Activated CD4-positive, alpha-beta T cell treated with anti-CD3 and anti-CD28 coated beads, Interleukin-2, amount 50 U/mL, for 48 hours (primary cell): ENCODE results near the gene KDM4B.
"Not testable (repeated sequence)": the region's sequence is repeated elsewhere in the genome, so short reads cannot be mapped to it uniquely, and the experiment has no call there.

Experiments used
- DNase-seq, 2 experiments: peaks; one replicate each; pipeline ENCODE4 v3.0.0-alpha.2; 2020

The KDM4B gene

DNA sequence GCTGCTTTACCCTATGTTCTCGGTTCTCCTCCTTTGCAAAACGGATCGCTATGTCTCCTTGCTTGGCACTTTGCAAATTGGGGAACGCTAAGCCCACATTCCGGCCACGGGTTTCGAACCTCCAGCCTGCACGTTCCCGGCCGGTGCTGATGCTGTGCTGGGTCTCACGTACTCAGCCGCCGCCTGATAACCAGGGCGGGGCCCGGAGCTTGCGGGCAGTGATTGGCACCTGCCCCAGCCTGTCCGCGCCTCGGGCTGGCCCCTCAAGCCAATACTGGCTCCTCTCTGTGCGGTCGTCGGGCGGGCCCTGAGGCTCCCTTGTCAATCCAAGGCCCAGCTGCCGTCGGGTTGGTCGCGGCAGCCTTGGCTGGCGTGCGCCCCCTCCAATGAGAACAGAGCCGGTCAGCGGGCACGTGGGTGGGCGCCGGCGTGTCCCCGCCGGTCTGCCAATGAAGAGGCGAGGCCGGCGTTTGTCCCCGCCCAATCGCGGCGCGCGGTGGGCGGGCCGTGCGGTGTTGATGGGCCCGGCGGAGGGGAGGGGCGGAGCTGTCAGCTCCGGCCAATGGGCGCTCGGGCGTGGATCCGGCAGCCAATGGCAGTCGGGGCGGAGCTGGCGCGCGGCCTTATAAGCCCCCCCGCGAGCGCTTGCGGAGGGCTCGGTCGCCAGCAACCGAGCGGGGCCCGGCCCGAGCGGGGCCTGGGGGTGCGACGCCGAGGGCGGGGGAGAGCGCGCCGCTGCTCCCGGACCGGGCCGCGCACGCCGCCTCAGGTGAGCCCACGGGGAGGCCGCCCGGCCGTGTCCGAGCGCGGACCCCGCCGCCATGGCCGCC, at the start of gene KDM4B:
Gene KDM4B, plus strand, starts transcription at position 652 of the 830 bp plus-strand sequence. CDS start 63,778 bp downstream, outside the sequence.
- DNase-seq: peak; percentile 97 to 98

DNA sequence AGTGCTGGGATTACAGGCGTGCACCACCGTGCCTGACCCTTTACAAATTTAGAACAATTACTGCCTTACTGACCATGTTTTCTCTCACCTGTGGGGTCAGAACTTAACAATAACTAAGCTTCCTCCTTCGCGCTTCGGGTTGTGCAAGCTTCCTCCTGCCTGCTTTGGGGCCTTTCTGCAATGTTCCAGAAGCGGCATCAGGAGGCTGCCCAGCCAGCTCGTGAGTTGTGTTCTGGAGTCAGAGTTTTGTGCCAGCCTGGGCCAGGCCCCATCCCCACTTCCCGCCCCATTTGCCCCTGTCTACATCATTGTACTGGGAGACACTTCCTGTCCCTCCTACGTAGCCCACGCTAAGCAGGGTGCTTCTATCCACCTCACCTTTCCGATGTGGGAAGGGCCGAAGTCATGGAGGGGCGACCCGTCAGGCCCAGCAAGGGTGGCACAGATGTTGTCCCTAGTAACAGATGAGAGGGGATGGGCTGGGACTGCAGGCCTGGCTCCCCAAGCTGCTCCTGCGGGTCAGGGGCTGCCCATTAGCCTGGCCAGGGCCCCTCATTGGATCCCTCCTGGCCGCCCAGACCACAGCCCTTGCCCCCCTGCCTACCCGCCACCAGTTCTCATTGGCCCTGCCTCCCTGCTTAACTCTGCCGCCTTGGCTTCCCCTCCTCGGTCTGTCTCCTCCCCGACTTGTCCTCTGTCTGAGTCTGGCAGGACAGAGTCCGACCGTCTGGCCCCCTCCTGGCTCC, 46.2 kb upstream of the KDM4B start:
- DNase-seq: no peak

DNA sequence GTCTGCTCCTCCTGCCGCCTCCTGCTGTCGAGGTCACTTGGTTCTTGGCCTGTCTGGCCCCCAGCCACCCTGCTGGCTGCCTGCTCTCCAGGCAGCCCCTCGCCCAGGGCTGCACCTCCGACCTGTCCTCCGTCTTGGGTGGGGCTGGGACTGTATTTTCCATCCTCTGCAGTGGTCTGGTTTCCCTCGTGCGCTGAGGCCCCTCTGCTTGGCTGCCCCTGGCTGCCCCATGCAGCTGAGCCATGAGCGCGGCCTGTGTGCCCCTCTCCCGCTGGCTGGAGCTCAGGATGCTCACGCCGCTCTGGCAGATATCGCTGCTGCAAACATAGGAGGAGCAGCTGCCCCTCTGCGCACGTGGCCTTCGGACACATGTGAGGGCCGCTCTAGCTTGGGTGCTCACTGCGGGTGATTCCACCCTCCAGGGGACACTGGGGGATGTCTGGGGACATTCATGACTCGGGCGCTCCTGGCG, 45.6 kb upstream of the KDM4B start:
- no peak for DNase-seq

DNA sequence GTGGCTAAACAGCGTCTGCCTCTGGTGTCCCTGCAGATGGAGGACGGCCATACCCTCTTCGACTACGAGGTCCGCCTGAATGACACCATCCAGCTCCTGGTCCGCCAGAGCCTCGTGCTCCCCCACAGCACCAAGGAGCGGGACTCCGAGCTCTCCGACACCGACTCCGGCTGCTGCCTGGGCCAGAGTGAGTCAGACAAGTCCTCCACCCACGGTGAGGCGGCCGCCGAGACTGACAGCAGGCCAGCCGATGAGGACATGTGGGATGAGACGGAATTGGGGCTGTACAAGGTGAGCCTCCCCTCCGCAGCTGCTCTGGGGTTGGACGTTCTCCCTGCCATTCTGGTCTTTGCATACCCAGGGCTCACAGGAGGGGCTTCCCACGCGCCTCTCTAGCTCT, 39.7 kb upstream of the KDM4B start:
- no peak for DNase-seq

DNA sequence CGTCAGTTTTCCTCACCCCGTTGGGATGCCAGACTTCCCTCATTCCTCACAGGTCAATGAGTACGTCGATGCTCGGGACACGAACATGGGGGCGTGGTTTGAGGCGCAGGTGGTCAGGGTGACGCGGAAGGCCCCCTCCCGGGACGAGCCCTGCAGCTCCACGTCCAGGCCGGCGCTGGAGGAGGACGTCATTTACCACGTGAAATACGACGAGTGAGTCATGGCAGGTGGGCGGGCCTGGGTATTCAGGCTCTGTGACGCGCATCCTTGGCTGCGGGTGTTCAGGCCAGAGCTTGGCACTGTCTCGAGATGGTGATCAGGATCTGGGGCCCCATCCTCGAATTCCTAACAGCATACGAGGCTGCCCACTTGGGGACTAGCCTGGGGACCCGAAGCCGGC, 38.2 kb upstream of the KDM4B start:
- peak in 1 of 2 experiments; percentile 27 for DNase-seq

DNA sequence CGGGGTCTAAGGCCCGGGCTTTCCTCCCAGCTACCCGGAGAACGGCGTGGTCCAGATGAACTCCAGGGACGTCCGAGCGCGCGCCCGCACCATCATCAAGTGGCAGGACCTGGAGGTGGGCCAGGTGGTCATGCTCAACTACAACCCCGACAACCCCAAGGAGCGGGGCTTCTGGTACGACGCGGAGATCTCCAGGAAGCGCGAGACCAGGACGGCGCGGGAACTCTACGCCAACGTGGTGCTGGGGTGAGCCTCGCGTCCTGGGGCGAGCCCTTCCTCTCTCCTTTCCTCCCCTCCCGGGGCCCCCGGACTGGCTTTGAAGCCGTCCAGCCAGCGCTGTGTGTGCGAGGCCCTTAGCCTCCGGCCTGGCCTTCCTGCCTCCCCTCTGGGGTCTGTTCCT, 36.2 kb upstream of the KDM4B start:
- no peak for DNase-seq

DNA sequence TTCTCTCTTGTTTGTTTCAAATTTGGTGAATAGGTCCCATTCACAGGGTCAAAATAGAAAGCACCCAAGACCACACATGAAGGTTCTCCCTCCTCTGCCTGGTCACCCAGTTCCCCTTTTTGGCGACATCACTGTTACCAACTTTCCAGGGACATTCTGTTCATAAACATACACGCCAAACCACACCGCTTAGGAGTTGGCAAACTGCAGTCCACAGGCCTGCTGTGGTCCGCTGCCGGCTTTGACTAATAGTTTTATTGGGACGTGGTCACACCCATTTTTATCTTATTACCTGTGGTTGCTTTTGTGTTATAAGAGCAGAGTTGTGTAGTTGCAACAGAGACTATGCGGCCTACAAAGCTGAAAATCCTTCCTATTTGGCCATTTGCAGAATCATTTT, 35.4 kb upstream of the KDM4B start:
- no peak for DNase-seq

DNA sequence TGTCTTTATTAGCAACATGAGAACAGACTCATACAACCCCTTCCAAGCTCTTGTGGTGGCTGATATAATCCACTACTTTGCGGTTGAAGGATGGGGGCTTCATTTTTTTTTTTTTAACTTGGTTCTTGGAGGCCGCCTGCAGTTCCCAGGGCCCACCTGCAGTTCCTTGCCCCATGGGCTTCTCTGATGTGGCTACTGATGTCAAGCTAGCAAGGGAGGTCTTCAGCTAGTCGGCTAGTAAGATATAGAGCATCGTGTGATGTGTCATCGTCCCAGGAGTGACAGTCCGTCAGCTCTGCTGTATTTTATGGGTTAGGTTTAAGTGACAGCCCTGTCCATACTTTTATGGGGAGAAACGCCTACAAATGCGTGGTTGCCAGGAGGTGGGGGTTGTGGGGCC, 33.5 kb upstream of the KDM4B start:
- no peak for DNase-seq

DNA sequence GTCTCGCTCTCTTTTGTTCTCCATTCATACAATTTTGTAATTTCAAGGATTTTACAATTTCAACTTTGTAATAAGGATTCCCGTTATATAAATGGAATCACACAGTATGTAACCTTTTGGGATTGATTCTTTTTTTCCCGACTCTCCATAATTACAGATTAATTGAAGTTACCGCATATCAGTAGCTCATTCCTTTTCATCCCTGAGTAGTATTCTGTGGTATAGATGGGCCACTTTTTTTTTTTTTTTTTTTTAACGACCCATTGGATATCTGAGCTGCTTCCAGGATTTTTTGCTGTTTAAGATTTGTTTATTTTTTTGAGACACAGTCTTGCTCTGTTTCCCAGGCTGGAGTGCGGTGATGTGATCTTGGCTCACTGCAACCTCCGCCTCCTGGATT, 31.9 kb upstream of the KDM4B start:
- DNase-seq: no peak

DNA sequence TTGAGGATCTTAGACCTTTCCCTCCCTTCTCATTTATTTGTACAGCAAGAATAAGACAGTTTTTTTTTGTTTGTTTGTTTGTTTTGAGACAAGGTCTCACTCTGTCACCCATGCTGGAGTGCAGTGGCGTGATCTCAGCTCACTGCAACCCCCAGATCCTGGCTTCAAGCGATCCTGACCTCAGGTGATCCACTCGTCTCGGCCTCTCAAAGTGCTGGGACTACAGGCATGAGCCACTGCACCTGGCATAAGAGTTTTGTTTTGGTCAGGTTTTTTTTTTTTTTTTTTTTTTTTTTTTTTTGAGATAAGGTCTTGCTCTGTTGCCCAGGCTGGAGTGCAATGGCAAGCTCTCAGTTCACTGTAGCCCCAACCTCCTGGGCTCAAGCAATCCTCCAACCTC, 30.5 kb upstream of the KDM4B start:
- not testable (repeated sequence) for DNase-seq

DNA sequence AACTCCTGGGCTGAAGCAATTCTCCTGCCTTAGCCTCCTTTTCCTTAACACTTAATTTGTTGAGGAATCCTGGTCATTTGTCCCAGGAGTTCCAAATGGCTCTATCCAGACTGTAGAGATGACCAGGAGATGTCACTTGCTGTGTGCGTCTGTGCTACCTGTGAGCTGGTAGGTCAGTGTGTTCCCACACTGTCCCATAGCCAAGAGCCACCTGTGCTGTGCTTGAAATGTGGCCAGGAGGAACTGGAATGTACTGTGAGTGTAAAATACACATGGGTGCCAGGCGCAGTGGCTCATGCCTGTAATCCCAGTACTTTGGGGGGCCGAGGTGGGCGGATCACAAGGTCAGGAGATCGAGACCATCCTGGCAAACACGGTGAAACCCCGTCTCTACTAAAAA, 29.4 kb upstream of the KDM4B start:
- DNase-seq: no peak

DNA sequence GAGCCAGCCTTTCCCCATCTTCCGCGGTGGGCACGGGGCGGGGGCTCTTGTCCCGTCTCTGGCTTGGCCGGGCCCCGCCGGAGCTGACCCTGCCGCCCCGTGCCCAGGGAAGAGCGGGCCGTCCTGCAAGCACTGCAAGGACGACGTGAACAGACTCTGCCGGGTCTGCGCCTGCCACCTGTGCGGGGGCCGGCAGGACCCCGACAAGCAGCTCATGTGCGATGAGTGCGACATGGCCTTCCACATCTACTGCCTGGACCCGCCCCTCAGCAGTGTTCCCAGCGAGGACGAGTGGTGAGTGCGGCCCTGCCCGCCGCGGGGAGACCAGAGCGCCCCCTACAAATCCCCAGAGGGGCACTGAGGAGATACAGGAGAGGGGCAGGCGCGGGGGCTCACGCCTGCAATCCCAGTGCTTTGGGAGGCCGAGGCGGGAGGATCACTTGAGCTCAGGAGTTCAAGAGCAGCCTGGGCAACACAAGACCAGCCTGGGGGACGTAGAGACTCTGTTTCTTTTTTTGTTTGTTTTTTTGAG, 27.2 kb upstream of the KDM4B start:
- DNase-seq: not testable (repeated sequence)

DNA sequence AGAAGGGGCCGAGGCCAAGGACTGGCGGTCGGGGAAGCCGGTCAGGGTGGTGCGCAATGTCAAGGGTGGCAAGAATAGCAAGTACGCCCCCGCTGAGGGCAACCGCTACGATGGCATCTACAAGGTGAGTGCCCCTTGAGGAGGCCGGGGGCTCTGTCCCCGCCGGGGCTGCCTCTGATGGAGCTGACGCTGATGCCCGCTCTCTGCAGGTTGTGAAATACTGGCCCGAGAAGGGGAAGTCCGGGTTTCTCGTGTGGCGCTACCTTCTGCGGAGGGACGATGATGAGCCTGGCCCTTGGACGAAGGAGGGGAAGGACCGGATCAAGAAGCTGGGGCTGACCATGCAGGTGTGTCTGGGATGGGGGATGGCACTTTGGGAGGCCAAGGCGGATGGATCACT, 18.3 kb upstream of the KDM4B start:
- DNase-seq: not testable (repeated sequence)

DNA sequence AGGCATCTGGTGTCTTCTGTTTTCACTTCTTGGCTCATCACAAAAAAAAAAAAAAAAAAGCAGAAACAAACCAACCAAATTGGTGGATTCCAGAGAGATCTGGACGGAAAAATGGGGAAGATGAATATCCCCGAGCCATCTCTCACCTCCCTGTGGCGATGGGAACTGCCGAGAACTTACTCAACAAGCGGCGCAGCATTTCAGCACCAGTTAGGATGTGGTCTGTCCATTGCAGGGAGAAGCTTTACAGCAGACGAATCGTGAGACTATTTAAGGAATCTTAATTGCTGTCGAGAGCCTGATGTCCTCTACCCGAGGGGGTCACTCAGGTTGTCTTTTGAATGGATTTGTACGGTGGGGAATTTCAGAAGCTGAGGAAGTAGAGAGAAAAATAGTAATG, 17.3 kb upstream of the KDM4B start:
- DNase-seq: no peak

DNA sequence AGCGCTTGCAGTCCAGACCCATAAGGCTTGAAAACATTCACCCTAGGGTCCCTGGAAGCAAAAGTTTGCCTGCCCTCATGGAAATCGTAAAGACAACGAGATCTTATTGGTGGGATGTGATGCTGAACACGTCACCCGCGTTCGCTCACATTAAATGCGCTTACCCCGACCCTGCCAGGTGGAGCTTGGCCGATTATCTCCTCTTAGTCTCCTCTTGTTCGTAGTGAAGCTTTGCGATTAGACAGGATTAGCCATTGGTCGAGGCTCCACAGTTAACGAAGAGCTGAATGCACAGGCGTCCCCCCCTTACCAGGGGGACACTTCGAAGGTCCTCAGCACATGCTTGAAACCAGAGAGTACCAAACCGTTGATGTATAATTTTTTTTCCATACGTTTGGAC, 16.0 kb upstream of the KDM4B start:
- DNase-seq: no peak

DNA sequence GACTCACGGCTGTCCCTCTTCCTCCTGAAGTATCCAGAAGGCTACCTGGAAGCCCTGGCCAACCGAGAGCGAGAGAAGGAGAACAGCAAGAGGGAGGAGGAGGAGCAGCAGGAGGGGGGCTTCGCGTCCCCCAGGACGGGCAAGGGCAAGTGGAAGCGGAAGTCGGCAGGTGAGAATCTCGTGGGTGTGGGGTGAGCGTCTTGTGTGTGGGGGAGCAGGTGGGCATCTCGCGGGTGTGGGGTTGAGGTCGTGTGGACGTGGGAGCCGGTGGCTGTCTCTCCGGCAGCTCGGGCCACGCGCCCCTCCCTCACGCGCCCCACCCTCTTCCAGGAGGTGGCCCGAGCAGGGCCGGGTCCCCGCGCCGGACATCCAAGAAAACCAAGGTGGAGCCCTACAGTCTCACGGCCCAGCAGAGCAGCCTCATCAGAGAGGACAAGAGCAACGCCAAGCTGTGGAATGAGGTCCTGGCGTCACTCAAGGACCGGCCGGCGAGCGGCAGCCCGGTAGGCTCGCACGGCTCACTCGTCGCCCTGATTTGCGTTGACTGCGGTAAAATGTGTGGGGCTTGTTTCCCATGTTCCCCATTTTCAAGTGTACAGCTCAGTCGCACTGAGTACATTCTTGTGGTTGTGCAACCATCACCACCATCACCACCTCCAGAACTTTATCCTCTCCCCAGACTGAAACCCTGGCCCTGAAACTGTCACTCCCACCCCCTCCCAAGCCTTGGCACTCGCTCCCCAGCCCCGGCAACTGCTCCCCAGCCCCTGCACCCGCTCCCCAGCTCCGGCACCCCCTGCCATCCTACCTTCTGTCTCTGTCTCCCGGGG, 14.4 kb upstream of the KDM4B start:
- not testable (repeated sequence) for DNase-seq

DNA sequence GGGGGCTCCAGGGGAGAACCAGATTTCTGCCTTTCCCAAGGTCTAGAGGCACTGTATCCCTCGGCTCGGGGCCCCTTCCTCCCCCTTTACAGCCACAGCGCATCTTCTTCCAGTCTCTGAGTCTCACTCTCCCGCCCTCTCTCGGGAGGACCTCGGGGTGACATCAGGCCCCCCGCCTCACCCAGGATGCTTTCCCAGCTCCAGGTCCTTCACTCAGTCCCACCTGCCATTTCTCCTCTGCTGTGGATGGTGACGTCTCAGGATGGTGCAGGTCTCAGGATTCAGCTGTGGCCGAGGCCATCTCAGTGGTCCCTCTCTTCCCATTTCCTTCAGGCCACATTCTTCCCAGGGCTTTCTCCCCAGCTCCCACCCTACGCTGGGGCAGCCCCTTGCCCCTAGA, 13.6 kb upstream of the KDM4B start:
- DNase-seq: no peak

DNA sequence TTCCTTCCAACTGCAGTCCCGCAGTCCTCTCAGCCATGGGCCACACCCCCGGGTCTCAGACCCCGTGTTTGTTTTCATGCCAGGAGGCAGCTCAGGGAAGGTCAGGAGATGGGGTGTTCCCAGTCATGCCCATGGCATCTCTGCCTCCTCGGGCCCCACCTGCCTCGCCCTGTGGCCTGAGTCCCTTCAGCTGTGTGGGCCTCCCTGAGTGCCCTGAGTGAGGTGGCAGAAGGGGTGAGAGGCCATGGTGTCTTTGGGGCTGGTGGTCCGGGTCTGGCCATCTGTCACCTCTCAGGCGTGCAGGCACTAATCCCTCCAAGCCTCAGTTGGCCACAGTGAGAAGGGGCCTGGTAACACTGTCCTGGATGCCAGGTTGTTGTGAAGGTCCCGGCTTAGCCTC, 10.9 kb upstream of the KDM4B start:
- DNase-seq: no peak

DNA sequence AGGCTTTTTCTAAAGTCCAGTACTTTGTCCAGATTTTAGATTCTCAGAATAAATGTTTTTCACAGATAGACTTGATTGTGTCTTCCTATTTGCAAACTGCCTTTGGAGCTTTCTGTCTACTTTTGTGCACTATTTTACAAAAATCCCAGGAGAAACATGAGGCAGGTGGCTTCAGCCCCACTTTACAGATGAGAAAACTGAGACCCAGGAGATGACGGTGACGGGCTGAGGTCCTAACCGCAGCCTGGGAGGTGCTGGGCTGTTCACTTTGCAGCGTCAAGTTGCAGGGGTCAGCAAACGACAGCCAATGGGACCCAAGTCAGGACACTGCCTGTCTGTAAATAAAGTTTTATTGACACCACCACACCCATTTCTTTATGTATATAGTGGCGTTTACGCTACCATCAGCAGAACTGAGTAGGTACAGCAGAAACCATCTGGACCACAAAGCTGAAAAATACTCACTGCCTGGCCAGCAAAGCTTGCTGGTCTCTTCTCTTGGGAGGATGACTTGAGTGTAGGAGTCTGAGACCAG, 6.8 kb upstream of the KDM4B start:
- no peak for DNase-seq

DNA sequence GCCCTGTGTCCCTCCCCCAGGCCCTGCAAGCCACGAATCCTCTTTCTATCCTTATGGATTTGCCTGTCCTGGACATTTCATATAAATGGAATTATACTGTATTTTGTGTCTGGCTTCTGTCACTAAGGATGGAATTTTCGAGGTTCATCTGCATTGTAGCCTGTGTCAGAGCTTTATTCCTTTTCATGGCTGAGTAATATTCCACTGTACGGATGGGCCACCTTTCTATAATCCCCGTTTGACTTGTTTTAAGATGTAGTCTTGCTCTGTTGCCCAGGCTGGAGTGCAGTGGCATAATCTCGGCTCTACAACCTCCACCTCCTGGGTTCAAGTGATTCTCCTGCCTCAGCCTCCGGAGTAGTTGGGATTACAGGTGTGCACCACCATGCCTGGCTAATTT, 3.9 kb upstream of the KDM4B start:
- no peak for DNase-seq

DNA sequence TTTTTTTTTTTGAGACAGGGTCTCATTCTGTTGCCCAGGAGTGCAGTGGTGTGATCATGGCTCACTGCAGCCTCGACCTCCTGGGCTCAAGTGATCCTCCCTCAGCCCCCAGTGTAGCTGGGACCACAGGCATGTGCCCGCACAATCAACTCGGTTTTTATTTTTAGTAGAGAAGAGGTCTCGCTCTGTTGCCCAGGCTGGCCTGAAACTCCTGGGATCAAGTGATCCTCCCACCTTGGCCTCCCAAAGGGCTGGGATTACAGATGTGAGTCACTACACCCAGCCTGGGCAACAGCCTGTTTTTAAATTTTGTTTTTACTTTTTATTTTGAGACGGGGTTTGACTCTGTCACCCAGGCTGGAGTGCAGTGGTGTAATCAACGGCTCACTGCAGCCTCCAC, 2.3 kb upstream of the KDM4B start:
- no peak for DNase-seq

DNA sequence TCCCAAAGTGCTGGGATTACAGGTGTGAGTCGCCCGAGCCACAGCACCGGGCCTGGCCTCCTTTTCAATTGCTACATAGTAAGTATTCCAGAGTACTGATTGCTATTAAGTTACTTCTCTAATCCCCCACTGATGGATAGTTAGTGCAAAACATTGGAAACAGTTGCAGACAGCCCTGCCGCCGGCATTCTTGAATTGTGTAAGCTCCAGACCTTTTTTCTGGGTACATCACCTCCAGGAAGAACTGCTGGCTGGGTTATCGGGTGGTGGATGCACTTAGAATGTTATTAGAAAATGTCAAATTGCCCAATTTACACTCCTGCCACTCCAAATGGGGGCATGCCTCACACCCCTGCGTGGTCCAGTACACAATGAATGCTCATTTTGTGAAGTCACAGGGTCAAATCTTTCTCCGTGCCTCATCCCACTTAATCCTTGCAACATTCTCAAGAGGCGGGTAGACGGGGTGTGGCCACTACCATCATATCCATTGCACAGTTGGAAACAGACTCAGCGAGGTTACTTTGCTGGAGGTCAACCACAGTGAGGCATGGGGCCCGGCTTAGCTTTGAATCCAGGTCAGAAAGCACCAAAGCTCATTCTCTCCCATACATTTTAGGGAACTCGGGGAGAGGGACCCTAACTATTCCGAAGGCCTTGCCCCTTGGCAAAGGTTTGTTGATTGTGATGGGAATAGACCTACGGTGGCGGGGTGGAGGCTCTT, 1.0 kb upstream of the KDM4B start:
- DNase-seq: no peak
